ENCODE measurements around the gene KIF2C.
"Not testable (repeated sequence)": the region's sequence is repeated elsewhere in the genome, so short reads cannot be mapped to it uniquely, and the experiment has no call there.

KIF2C gene

DNA sequence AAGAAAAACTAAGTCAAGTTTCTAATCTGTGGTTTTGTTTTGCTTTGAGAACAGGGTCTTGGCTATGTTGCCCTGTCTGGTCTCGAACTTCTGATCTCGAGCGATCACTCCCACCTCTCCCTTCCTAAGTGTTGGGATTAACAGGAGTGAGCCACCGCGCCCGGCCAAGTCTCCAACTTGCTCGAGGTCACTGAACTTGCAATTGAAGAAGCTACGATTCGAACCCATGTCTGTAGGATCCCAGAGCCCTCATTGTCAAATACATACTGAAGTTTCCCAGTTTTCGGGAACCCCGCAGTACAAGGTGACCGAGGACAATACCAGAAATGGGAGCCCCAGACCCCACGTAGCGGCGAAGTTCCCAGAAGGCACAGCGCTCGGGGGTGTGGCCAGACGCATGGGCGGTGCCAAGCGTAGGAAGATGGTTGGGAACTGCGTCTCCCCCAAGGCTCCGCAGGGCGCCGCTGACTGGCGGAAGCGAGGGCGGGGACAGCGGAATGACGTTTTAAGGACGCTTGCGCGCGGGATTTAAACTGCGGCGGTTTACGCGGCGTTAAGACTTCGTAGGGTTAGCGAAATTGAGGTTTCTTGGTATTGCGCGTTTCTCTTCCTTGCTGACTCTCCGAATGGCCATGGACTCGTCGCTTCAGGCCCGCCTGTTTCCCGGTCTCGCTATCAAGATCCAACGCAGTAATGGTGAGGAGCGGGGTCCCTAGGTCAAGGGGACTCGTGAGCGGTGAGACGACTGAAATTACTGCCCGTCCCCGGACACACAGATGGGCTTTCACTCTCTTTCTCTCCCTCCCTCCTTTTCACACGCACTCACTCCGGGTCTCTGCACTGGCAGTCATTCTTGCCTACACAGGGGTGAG is at the start of gene KIF2C:
TSS of gene KIF2C (plus strand) at position 531 of the 872 bp plus-strand sequence. CDS start at position 627, 96 bp downstream.
- DNase-seq (ENCODE audit: low read depth in 2 of 2) = peak; percentile 95 to 97

GRCh38 chr1:44693159-44693558 is 46.5 kb upstream of the KIF2C start:
- peak in 1 of 2 donors; percentile 15 for DNase-seq (ENCODE audit: low read depth in 2 of 2)

- DNase-seq (ENCODE audit: low read depth in 2 of 2) = no peak
Observed at GRCh38 chr1:44693900-44694299, 45.7 kb upstream of the KIF2C start.

- DNase-seq (ENCODE audit: low read depth in 2 of 2) = no peak
Observed at GRCh38 chr1:44694863-44695478, 44.7 kb upstream of the KIF2C start.

- no peak for DNase-seq (ENCODE audit: low read depth in 2 of 2)
Observed at GRCh38 chr1:44695671-44696070, 44.0 kb upstream of the KIF2C start.

DNA sequence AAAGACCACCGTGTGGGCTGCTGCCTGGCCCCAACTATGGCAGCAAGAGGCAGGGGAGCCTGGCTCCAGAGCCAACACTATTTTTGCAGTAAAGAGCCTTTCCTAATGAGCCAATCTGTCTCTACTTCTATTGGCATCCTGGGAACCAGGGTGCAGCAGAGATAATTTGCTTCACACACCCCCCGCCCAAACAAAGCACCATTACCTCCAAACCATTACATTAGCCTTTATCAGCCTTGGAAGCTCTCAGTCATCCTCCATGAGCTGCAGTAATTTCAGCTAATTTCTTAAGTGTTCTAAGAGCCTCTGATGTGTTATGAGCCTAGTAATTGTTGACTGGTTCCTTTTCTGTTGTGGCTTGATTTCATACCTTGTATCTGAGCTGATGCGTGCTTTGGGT is 43.5 kb upstream of the KIF2C start:
- DNase-seq (ENCODE audit: low read depth in 2 of 2) = no peak

GRCh38 chr1:44696789-44697345 is 42.8 kb upstream of the KIF2C start:
- DNase-seq (ENCODE audit: low read depth in 2 of 2) = peak; percentile 13 to 14

DNA sequence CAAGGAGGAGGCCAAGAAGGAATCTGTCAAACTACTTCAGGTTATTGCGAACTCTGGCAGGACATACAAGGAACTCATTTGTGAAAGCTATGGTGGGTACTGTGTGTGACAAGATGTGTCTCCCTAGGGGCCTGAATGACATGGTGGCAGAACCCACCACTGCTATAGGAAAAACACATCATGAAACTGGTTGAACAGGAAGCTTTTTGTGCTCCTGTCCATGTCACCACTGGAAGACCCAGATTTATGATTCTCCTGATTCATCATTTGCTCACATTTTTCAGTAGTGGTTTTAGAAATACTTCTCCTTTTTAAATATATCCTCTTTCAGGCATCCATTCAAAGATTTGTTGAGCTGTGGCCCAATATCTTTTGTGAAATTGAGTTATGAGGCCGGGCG is 41.5 kb upstream of the KIF2C start:
- DNase-seq (ENCODE audit: low read depth in 2 of 2) = no peak

DNA sequence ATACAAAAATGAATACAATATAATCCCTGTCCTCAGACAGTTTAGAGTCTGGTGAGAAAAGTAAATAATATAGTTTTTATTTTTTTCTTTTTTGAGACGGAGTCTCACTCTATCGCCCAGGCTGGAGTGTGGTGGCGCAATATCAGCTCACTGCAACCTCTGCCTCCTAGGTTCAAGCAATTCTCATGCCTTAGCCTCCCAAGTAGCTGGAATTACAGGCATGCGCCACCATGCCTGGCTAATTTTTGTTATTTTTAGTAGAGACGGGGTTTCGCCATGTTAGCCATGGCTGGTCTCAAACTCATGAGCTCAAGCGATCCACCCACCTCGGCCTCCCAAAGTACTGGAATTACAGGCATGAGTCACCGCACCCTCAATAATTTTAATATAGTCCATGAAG is 40.3 kb upstream of the KIF2C start:
- not testable (repeated sequence) for DNase-seq (ENCODE audit: low read depth in 2 of 2)

DNA sequence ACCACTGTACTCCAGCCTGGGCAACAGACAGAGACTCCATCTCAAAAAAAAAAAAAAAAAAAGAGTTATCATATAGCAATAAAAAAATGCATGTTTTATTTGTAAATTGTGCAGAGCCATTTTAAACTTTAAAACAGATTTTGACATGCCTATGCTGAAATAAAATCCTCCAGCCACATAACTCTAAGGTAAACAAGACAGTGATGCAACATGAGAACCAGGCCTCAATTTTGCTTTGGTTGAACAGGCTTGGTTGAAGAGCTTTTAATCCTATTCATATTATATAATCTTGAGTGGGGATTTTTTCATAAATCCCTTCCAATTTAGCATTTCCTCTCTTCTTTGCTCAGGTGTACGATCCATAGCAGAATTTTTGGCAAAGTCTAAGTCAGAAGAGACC is 39.1 kb upstream of the KIF2C start:
- no peak for DNase-seq (ENCODE audit: low read depth in 2 of 2)

- no peak for DNase-seq (ENCODE audit: low read depth in 2 of 2)
Observed at GRCh38 chr1:44701141-44701573, 38.5 kb upstream of the KIF2C start.

DNA sequence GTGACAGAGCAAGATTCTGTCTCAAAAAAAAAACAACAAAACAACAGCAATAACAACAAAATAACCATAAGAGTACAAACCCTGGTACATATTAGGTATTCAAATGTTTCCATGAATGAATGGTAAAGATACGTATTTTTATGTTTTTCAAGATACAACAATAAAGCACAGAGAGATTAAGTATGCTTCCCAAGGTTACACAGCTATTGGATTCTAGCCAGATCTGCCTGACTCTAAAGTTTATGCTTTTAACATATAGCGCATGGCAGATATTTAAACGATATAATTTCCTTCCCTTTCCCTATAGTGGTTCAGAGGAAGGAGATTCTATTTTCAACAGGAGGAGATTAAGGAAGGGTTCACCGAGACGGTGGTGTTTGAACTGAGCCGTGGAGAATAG is 34.2 kb upstream of the KIF2C start:
- DNase-seq (ENCODE audit: low read depth in 2 of 2) = no peak

GRCh38 chr1:44705938-44706337 is 33.7 kb upstream of the KIF2C start:
- DNase-seq (ENCODE audit: low read depth in 2 of 2) = no peak

DNA sequence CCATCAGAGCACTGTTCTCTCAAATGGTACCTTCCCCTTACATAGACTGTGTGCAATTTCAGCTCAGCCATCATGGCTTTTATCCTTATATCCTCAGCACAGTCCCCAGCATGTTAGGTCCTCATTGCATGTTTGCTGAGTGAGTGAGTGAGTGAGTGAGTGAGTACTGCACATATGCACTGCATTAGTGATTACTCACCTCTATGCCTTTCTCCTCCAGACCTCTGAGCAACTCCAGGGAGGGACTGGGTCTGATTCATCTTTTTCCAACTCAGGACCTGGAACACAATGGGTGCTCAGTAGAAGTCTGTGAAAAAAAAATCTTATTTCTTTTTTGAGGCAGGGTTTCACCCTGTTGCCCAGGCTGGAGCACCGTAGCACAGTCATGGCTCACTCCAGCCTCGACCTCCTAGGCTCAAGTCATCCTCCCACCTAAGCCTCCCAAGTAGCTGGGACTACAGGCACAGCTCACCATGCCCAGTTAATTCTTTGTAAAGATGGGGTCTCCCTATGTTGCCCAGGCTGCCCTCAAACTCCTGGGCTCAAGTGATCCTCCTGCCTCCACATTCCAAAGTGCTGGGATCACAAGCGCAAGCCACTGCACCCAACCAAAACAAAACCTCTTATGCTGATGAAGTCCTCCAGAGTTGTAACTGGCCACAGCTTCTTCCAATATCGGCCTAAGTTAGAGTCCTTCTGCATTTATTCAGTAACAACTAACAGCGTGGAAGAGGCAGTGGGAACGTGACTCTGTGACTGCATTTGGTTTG is 32.3 kb upstream of the KIF2C start:
- no peak for DNase-seq (ENCODE audit: low read depth in 2 of 2)

- no peak for DNase-seq (ENCODE audit: low read depth in 2 of 2)
Observed at GRCh38 chr1:44707959-44708831, 31.4 kb upstream of the KIF2C start.

DNA sequence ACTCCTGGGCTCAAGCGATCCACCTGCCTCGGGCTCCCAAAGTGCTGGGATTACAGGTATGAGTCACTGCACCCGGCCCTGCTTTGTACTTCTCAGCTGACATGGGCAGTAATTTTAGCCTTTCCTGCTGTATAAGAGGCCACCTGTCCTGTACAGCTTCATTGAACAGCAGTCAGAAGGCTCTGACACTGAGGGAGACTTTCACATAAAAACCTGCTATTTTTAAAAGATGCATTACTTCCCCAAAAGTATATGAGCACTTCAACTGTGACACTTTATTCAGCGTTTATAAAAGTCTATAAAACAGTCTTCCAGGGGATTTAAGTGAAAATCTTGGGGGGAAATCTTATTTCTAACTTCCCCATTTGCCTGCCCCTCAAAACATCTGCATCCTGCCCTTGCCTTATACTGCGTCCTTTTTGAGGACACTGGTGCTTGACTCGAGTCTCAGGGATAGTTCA is 26.3 kb upstream of the KIF2C start:
- no peak for DNase-seq (ENCODE audit: low read depth in 2 of 2)

DNA sequence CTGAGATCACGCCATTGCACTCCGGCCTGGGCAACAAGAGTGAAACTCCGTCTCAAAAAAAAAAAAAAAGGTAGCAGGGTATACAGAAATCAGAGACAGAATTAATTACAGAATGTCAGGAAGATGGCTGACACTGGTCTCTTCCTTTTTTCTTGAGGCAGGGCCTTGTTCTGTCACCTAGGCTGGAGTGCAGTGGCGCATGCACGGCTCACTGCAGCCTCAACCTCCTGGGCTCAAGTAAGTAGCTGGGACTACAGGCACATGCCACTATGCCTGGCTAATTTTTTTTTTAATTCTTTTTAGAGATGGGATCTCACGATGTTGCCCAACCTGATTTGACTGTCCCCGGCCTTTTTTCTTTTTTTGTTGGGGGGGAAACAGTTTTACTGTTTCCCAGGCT is 25.1 kb upstream of the KIF2C start:
- DNase-seq (ENCODE audit: low read depth in 2 of 2) = no peak

DNA sequence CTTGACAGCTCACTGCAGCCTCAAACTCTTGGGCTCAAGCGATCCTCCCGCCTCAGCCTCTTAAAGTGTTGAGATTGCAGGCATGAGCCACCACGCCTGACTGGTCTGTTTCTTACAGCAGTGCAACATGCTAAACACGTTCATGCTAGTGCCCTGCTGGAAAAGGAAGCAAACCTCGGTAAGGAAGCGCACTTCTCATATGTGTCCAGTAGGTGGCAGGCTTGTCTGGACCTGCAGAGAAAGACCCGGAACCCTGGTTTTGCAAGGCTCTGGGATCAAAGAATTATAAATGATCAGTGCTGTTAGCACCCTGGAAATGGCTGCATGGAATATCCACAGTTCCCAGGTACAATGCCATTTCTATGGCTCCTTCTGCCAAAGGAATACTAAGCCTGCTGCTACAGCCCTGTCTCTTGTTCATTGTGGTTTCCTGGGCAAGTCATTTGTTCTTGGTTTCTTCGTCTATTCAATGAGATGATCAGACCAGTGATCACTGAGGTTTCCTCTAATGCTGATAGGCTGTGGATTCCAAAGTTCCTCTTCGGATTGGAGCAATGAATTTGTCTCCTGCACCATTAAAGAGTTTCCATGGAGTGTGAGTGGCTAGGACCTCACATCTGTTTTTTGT is 24.6 kb upstream of the KIF2C start:
- no peak for DNase-seq (ENCODE audit: low read depth in 2 of 2)

DNA sequence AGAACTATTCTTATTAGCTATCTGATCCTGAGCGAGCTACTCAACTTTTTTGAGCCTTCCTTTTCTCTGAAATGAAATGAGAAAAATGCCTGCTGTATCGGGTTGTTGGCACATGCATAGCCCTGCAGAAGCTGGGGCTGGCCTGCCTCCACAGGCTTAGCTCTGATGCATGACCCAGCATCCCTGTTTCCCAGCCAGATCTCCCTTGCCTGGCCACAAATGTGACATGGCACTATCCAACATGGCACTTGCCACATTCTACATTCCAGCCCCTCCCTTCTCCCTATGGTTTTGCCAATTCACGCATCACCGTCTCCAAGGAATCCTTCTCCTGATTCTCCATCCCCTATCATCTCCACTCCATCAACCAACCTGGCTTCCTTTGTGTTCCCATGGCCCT is 22.5 kb upstream of the KIF2C start:
- no peak for DNase-seq (ENCODE audit: low read depth in 2 of 2)

DNA sequence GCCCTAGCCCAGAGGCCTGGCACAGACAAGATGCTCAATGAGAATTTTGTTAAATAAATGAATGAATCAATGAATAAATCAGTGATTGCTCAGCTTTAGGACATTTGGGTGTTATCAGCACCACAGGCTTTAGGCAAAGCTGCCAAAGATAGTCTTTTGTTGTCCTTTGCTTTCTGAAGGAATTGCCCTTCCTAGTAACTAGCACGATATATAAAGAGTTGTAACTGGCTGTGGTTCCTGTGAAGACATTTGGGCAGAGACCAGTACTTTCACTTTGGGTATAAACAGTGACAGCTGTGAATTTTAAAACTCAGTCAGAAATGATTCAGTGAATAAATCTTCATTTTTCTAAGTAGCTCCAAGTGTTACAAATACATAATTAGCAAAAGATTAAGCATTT is 22.0 kb upstream of the KIF2C start:
- no peak for DNase-seq (ENCODE audit: low read depth in 2 of 2)

- no peak for DNase-seq (ENCODE audit: low read depth in 2 of 2)
Observed at GRCh38 chr1:44718091-44718490, 21.5 kb upstream of the KIF2C start.
